HFF-Myc (cell line): Measurements from ENCODE around the gene CASQ1.

ENCODE experiments used
- DNase-seq: peaks from one replicate; pipeline ENCODE4 v3.0.0-alpha.2; 2011; ENCODE audit warnings: low read depth; ENCODE audit errors: extremely low read depth
- H3K4me3 ChIP-seq: replicated peaks from 2 replicates; pipeline ENCODE4 v1.5.1; 2011; ENCODE audit warnings: low read depth, mild to moderate bottlenecking, control low read depth, low read length
- TF ChIP-seq, protein P1 (sequence below): IDR thresholded peaks from 2 replicates; pipeline ENCODE4 v1.5.1; 2012; ENCODE audit warnings: mild to moderate bottlenecking, low read depth, low read length, control low read depth; ENCODE audit errors: missing control alignments

The CASQ1 gene

DNA sequence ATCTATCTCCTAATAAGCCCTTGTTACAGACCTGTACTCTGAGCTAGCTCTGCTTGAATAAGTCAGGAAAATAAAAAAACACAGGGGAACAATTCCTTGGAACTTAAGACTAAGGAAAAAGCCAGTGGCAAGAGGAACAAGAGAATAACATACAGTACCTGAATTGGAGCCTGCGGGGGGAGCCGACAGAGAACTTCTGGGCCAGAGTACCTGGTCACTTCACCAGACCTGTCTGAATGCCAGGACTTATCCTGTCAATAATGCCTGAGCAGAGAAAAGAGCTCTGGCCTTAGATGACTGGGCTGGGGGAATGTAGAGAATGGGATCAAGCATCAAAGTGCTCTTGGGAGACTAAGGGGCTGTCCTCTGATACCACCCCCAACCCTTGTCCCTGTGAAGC lies 29.9 kb downstream of the CASQ1 start:
- no peak overlapping the region for H3K4me3 ChIP-seq
- DNase-seq, result no peak
- TF ChIP-seq, protein P1, sequence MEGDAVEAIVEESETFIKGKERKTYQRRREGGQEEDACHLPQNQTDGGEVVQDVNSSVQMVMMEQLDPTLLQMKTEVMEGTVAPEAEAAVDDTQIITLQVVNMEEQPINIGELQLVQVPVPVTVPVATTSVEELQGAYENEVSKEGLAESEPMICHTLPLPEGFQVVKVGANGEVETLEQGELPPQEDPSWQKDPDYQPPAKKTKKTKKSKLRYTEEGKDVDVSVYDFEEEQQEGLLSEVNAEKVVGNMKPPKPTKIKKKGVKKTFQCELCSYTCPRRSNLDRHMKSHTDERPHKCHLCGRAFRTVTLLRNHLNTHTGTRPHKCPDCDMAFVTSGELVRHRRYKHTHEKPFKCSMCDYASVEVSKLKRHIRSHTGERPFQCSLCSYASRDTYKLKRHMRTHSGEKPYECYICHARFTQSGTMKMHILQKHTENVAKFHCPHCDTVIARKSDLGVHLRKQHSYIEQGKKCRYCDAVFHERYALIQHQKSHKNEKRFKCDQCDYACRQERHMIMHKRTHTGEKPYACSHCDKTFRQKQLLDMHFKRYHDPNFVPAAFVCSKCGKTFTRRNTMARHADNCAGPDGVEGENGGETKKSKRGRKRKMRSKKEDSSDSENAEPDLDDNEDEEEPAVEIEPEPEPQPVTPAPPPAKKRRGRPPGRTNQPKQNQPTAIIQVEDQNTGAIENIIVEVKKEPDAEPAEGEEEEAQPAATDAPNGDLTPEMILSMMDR, result no peak

DNA sequence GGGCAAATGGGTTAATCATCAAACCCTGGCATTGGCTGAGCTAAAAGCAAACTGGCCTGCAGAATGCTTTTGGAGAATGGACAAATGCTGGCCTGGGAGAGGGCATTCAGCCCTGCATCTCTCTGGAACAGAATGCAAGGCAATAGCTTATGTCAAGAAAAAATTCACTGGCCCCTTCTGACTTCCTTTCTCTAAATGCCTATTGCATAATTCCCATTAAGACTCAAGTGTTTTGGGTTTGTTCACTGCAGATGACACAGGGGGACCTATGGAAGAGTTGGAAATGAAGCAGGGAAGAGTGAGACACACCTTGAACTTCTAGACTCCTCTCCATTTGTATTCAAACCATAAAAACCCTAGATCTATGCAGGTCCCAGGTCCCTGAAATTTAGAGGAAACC lies 30.7 kb downstream of the CASQ1 start:
- no peak overlapping the region for H3K4me3 ChIP-seq
- TF ChIP-seq, protein P1, result no peak
- no peak for DNase-seq

DNA sequence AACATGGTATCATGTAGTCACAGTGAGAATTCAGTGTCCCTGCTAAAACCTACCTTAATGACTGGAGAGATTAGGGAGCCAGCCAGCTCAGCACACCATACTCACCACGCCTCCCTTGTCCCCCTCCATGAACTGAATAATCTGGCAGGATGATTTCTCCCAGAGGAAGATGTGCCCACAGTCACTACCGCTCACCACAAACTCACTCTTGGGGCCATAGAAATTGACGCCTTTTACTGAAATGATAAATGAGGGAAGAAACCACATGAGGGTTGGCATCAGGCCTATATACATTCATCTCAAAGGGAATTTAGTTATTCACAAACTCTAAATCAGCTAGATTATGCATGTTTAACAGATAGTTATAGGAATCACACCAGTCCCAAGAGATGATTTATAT lies 32.2 kb downstream of the CASQ1 start:
- no peak for DNase-seq
- no peak overlapping the region for H3K4me3 ChIP-seq
- TF ChIP-seq, protein P1, result no peak

DNA sequence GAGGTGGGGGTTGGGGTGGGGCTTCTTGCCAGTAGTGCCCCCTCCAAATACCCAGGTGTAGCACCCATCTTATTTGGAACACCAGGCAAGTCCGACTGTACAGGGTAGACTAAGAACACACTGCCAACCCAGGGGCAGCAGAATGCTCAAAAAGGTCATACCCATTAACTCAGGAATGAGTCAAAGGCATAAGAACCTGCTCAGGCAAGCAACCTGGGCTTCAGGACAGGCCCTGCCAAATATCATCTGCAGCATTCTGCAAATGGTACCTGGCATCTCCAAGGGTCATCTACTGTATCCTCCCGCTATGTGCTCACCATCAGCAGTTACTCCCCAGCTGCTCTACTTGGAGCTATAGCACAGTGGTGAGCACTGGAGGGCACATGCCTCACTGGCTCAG lies 34.2 kb downstream of the CASQ1 start:
- no peak overlapping the region for H3K4me3 ChIP-seq
- TF ChIP-seq, protein P1, result no peak
- no peak for DNase-seq

DNA sequence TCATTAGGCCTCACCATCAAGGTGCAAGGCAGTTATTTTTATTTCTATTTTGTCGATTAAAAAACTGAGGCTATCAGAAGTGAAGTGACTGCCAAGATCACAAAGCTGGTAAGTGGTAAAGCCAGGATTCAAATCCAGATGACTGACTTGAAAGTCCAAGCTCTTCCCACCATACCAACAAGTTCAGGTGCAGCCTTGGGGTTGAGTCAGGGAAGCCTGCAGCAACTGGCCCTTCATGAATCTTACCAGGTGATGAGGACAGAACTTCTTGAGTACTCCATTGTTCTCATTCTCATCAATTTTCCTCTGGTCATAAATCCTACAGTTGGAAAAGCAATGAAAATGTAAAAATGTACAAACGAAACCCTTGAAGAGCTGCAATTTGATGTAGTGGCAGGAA lies 35.0 kb downstream of the CASQ1 start:
- H3K4me3 ChIP-seq, result no peak overlapping the region
- TF ChIP-seq, protein P1, result no peak
- DNase-seq, result no peak

DNA sequence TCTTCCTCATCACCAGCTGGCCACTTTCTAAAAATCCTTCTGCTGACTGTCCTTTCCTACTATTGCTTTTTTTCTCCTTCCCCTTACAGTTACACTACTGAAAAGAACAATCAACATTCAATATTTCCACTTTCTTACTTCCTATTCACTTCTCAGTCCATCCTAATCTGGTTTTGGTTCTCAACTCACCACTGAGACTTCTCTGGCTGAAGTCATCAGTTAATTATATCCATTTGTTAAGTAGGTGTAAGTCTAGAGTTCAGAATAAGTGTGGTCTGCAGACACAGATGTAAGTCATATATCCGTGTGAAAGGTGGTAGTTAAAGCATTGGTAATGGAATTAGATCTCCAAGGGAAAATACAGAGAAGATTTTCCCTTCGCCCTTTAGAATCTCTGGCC lies 36.2 kb downstream of the CASQ1 start:
- TF ChIP-seq, protein P1, result no peak
- DNase-seq, result no peak
- no peak overlapping the region for H3K4me3 ChIP-seq

DNA sequence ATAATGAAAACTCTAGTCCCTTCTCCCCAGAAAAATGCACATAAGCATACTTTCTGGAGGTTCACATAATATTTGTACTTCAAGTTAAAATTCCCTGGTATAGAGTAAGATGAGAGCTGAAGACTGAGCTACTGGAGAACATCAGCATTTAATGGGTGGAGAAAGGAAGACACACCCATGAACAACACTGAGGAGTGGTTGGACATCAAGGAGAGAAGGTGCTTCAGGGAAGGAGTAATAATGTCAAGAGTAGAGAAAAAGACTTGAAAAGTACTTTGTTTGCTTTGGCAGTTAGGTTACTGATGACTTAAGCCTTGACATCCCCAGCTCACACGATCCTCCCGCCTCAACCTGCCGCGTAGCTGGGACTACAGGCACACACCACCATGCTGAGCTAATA lies 36.7 kb downstream of the CASQ1 start:
- H3K4me3 ChIP-seq, result no peak overlapping the region
- DNase-seq, result no peak
- TF ChIP-seq, protein P1, result no peak
